ENCODE measurements around the gene ADGRV1.
"Not testable (repeated sequence)": the region's sequence is repeated elsewhere in the genome, so short reads cannot be mapped to it uniquely, and the experiment has no call there.

Gene ADGRV1

DNA sequence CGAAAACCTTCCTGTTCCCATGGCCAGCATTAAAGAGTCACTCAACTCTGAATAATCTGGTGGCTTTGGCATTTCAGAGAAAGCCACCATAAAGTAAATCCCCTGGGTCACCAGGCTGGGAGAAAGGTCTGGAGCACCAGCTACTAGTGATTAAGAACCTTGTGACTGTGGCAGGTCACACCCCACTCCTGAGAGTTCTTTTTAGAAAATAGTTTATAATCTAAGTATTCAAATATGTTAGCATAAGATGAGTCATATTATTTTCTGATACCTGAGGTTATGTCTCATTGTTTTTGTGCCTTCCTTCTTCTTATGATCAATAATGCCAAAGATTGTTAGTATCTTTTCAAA is 472.8 kb downstream of the ADGRV1 start:
- DNase-seq (ENCODE audit: low spot score), result no peak

DNA sequence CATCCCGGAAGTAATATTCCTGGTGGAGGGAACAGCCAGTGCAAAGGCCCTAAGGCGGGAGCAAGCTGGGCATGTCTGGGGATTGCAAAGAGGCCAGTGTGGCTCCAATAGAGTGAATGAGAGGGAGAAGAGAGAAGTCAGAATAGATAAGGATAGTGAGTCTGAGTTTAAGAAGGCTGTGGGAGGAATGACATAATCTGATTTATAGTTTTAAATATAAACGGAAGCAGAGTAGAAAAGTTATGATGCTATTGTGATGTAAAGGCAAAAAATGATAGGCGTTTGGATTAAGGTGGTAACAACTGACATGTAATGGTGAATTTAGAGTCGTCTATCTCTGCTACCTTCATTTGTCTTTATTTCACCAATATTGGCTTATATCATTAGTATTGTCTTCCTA is 473.5 kb downstream of the ADGRV1 start:
- no peak for DNase-seq (ENCODE audit: low spot score)

DNA sequence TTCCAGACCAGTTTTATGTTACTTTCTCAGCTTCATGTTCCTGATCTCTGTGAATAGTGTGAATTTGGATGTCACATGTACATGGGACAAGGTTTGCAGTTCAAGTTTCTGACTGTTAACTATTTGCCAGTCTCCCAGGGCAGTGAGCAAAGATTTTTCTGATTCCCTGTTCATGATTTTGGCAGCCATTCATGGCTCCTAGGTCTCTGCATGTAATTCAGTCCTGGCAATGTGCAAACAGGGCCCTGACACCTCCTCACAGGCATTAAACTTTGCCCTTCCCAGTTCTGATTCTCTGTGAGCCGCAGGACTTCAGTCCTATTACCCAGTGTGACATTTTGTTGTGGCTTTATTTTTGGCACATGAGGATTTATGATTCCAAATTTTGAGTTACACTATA is 474.8 kb downstream of the ADGRV1 start:
- DNase-seq (ENCODE audit: low spot score), result no peak

DNA sequence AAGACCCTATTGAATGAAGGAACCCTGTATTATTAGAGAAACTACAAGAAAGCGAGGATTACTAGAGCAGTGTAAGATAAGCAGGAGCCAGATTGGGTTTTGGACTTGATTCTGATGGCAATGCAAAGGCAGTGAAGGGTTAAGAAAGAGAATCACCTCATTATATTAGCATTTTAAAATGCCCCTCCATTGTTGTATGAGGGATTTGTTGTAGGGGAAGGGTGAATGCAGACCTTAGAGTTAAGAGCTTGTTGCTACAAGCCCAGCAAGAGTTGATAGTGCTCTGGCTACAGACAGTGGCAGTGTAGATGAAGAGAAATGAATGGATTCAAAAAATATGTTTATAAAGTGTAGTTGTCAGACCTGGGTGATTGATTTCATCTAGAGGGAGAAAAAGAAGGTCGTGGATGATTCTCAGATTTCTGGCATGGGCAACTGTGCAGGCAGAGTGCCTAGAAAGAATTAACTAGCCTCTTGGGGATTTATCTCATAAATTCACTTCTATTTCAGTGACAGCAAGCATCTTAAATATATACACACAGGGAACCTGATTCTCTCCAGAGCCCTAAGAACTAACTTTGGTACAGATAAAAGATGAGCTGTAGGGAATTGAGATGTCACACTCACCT is 479.7 kb downstream of the ADGRV1 start:
- DNase-seq (ENCODE audit: low spot score), result no peak

DNA sequence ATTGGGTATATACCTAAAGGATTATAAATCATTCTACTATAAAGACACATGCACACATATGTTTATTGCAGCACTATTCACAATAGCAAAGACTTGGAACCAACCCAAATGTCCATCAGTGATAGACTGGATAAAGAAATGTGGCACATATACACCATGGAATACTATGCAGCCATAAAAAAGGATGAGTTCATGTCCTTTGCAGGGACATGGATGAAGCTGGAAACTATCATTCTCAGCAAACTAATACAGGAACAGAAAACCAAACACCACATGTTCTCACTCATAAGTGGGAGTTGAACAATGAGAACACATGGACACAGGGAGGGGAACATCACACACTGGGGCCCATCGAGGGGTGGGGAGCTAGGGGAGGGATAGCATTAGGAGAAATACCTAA is 482.5 kb downstream of the ADGRV1 start:
- DNase-seq (ENCODE audit: low spot score), result not testable (repeated sequence)

DNA sequence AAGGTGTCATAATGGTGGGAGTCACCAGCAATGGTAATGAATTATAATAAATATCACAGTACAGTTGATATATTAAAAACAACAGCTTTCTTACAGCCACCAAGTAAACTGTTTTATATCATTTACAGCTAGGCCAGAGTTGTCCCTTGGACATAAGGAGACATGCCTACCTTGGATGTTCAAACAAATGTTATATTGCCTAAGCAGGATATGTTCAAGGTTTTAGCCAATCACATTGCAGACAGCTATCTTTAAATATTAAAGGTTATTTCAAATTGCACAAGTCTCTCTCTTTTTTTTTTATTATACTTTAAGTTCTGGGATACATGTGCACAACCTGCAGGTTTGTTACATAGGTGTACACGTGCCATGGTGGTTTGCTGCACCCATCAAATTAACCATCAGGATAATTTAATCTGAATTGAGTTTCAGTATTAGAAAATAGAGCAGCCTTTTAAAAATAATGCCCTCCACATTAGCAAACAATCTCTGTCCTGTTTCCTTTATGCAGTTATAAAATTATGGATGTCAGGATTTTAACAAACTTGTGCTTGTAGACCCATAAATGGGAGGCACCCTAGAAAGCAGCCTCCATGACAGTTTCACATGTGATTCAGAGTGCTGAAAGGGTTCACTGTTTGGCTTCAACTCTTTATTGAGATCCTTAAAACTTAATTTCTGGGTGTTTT is 483.8 kb downstream of the ADGRV1 start:
- DNase-seq (ENCODE audit: low spot score), result no peak

DNA sequence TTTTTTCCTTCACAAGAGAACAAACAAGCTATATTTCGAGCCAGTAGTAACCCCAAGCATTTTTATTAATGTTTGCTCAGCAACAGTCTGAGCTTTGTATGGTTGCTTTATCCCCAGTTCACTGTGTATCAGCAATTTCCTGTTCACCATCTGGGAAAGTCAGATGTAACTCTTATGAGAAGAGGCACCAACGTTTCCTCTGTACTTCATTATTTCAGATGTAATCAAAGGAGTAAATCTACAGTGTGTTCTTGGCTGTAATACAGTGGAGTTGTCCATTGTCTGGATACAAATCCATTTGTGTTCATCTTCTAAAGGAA is 484.3 kb downstream of the ADGRV1 start:
- no peak for DNase-seq (ENCODE audit: low spot score)

DNA sequence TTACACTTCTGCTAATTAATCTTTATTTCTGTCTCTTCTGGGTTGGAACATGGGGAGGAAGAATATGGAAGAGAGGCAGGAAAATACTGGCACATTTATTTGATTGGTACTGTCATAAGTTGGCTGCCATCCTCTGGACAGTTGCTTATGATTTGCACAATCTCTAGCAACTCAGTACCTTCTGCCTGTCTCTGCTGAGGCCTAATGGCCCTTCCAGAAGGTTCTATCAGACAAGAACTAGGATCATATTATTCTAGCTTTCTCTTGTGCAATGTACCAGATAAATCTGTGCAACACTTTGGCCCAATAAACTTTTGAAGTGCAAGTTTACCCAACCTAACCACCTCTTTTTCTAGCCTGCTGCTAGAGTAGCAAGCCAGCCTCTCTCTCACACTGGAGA is 489.5 kb downstream of the ADGRV1 start:
- no peak for DNase-seq (ENCODE audit: low spot score)

DNA sequence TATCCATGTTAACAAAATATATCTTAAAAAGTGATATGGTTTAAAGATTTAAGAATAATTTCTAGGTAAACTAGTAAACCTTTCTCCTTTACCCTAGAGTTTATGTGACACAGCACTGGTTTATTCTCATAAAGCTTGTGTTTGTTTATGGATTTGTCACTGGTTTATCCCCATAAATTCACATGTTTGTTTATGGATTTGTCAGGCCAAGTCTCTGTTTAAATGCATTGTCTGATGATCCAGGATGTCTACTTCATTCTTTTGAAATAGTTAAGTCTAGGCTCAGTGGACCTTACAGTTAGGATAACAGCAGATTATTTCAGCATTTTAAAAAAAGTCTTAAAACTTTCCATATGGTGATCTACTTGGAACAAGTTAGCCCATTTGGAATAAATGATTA is 490.5 kb downstream of the ADGRV1 start:
- no peak for DNase-seq (ENCODE audit: low spot score)

DNA sequence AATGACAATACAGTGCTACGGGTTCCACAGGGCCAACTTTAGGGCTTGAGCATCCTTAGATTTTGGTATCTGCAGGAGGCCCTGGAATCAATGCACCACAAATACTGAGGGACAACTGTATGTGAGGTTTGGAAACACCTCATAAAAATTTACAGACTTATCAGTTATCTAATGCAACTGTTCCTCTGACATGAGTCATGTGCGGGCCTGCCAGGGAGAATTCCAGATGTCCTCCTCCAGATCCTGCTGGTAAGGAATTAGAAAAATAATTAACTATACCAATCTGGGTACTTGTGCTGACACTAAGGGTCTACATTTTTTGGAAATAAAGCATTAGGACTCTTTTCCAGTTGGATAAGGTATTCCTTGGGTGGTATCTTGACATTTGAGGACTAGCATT is 491.2 kb downstream of the ADGRV1 start:
- no peak for DNase-seq (ENCODE audit: low spot score)

DNA sequence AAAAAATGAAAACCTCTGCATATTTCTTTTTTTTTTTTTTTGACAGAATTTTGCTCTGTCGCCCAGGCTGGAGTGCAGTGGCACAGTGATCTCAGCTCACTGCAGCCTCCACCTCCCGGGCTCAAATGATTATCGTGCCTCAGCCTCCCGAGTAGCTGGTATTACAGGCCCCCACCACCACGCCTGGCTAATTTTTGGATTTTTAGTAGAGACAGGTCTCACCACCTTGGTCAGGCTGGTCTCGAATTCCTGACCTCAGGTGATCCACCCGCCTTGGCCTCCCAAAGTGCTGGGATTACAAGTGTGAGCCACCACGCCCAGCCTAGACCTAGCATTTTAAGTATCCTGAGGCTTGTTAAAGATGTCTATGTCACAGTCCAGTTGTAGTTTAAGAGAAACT is 493.8 kb downstream of the ADGRV1 start:
- DNase-seq (ENCODE audit: low spot score), result not testable (repeated sequence)

DNA sequence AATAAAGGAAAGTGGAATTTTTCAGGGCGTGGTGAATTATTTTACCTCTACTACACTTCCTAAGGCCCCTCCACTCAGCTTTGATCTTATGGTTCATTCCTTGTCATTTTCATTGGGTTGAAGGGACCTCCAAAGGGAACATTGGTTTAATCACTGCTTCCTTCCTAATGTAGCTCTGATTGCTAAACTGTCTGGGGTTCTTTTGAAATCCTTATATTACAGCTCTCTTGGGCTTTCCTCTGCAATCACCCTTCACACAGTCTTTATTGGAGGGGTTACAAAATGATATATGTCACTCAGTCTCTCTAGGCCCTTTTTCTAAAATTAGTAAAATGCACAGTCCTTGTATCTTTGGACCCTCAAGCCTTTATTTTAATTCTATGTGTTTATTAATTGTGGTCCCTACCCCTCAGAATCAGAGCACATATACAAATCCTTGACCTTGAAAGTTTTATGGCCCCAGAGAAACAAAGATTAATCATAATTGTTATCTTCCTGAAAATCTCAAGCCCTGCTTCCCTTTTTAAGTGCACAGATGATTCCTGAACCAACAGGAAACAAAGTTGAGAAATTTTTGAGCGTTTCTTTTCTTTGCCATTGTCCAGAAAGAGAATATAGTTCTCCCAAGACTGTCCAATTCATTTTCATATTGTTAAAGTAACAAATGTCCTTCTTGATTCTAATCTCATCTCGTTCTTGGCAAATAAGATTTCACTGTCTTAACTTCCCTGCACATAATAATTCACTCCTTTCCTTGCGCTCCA is 494.6 kb downstream of the ADGRV1 start:
- no peak for DNase-seq (ENCODE audit: low spot score)

DNA sequence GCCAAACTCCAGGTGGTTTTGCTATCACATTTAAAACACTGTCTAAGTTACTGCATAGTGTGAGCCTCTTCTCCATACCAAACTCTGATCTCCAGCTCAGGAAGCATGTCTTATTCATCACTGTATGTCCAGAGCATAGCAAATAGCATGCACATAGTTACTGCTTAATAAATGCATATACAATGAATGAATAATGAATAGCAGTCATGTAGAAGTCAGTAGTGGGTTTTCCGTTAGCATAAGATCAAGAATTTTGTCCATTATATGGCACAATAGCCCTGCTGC is 495.1 kb downstream of the ADGRV1 start:
- DNase-seq (ENCODE audit: low spot score), result no peak

DNA sequence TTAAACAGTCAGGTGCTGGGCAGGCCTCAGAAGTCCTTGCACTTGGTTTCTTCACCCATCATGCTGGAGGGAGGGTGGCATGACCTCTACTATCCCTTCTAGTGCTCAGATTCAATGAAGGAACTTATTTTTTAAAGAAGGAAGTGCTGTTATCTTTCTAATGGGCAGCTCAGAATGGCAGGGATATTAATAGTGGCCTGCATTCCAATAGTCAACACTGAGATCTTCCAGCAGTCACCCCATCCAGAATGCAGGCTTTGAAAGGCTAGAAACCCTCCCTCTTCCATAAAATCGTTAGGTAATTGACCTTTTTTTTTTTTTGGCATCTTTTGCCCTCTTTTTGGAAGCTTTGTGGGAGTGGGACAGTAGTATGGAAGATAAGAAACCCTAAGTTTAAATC is 499.6 kb downstream of the ADGRV1 start:
- no peak for DNase-seq (ENCODE audit: low spot score)

DNA sequence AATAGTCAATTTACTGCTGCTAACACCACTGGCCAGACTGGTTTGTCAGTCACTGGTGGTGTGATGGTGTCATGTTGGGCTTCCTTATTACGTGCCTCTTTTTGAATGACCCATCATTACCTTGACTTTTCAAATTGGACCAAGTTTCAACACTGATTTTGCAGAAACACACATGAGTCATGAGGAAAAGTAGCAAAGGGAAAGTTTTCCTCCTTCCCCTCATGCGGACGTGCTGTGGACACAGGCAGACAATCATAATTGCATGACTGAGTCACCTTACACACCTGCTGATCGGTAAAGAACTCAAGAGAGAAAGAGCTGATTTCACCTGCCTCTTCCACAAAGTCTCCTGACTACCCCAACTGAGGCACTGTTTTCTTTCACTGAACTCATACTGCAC is 500.0 kb downstream of the ADGRV1 start:
- no peak for DNase-seq (ENCODE audit: low spot score)

DNA sequence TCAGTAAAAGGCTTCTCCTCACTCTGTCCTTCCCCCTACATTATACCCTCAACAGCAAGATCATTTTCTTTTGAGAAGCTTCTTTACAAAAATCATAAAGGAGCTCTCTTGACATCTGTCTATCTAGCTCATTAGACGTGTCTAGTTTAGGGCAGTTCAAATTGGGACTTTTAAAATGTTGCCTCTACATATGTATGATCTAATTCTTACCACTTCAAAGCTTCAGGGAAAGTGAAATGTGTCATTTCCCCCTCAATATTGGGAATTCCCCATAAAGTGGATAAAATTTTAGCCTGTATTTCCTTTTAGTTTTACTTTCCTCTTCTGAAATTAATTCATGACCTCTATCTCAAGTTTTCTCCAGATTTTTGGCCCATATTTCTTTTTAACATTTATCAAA is 500.8 kb downstream of the ADGRV1 start:
- DNase-seq (ENCODE audit: low spot score), result peak; percentile 24

DNA sequence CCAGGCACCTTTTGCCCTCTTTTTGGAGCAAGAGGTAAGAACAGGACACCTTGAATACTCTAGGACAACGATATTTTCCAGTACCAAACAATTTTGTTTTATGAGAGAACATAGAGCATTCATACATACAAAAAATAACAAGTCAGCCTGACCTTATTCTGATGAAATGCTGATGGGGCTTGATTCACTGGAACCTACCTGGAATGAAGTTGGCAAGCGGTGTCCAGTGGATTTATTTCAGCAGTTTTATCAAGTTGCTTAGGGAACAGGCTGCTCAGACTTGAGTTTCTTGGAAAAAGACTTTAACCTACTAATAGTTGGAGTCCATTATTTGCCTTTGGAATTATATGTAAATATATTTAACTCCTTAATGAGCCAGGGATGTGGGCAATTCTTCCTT is 502.5 kb downstream of the ADGRV1 start:
- DNase-seq (ENCODE audit: low spot score), result no peak

DNA sequence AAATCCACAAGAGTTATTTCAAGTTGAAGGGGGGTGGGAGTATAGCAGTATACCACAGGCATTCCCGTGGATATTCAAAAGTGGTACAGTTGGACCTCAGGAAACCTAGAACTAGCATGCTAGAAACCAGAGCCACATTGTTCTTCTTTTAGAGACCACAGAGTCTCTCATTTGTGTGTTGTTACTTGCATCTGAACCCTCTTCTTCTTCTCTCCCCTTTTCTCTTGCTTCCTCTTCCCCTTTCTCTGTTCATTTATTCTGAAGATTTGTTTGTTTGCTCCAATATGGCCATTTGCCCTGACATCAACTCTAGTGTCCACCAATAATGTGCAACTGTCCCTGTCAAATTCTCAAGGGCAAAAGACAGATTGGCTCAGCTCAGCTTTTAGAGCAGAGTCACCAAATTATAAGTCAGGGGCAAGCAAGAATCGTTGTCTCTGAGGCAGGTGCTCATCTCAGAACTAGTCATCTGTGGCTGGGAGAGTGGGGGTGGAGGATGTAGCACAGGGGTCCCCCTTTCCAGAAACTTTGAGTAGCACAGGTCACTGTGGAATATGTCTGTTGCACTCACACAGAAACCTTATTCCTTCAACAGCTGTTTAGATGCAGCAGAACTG is 503.5 kb downstream of the ADGRV1 start:
- DNase-seq (ENCODE audit: low spot score), result no peak

DNA sequence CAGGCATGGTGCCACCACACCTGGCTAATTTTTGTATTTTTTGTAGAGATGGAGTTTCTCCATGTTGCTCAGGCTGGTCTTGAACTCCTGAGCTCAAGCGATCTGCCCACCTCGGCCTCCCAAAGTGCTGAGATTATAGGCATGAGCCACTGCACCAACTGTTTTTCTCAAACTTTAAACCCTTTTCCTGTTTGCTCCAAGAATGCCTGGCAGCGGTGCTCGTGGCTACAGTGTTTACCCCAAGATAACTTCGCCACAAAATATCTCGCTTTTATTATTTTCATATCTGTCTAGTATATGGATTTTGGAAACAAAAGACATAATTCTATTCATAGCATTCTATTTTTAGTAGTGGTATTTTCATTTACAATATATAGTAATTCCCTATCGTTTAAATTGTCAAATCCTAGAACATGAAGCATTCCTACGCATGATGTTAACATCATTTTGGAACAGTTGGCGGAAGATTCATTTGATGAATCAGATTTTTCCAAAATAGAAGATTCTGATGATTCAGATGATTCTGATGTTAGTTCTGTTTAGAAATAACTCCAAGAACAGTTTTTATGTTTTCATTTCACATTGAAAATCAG is 504.6 kb downstream of the ADGRV1 start:
- not testable (repeated sequence) for DNase-seq (ENCODE audit: low spot score)

DNA sequence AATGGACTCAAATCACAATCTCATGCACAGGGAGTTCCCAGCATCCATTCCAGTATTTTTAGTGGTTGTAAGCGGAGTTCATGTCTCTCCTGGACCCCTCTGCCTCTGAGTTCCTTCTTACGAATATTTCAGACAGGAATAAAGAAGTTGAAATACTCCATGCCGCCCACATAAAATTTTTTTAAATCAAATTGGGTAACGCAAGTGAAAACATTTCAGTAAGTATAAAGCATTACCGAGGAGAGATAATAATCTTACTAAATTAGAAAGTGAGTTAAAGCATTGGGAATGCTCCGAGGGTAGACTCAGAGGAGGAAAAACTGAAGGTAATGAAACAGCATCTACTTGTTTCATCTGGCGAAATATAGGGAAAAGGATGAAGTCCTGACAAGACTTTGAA is 506.9 kb downstream of the ADGRV1 start:
- DNase-seq (ENCODE audit: low spot score), result no peak

DNA sequence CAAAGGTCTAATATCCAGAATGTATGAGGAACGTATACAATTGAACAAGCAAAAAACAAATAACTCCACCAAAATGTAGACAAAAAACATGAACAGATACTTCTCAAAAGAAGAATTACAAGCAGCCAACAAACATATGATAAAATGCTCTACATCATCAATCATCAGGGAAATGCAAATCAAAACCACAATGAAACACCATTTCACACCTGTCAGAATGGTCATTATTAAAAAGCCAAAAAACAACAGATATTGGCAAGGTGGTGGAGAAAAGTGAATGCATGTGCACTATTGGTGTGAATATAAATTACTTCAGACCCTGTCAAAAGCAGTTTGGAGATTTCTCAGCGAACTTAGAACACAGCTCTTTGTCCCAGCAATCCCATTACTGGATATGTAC is 510.8 kb downstream of the ADGRV1 start:
- DNase-seq (ENCODE audit: low spot score), result no peak

DNA sequence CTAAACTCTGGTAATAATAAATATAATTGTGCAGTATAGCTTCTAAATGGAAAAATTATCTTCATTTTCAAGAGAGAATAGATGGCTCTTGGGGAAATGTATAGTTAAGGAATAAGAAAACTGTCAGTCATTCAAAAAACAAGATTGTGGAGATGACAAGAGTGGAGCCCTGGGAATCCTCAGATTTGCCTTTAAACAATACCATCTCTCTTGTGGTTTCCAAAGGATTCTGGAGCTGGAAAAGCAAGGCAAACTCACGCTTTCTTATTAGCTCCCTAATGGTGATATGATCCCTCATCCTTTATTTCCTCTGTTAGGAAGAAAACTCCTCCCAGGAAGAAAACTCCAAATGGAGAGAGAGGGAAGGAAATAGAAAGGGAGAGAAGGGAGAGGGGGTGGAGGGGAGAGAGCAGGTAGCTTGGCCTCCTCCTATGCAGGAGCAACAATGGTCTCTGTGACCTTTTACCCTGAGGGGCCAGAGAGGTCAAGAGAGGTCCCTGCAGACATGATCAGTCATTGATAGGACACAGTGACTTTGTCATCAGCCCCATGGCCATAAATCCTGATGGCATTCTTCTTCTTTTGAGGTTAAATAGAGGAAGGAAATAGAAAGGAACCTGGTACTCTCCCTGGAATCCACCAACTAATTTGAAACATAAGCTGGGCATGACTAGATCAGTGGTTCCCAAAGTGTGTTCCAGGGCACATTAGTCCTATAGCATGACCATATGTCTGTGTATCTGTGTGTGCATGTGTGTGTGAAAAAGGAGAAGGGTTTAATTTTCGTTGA is 512.4 kb downstream of the ADGRV1 start:
- no peak for DNase-seq (ENCODE audit: low spot score)

Measured in activated CD4-positive, alpha-beta T cell treated with anti-CD3 and anti-CD28 coated beads, Interleukin-2, Interleukin-4, amounts not matched to agents 100 ng/mL and 50 ng/mL, durations not matched to agents 16 hours and 8 hours (primary cell).